Pancreas (tissue), 10 donors: ENCODE results near the gene TBX18. TPM values are rescaled to one million over a fixed set of nuclear protein-coding genes. Genes with fewer than 3 reads are reported as not detected.
A peak's percentile ranks its signal among the peaks of the same experiment; 100 is the strongest.

Experiments used
- ATAC-seq, 4 donors: fragments of 200-7000 bp; cut with Tn5 transposase; one replicate each; pipeline versions ENCODE4 v1.8.0 to v1.9.1; 2020; ENCODE audit warnings: mild to moderate bottlenecking in 4 of 4, moderate library complexity in 4 of 4
- DNase-seq, 6 donors: peaks; one replicate each; pipeline ENCODE4 v3.0.0-alpha.2; 2020
- FAIRE-seq: peaks from 2 replicates; lab custom pipeline; 2012; peaks lifted over from hg19 to GRCh38; lab: Jason Lieb, UNC
- H3K27ac ChIP-seq, 4 donors: fragments of 200-600 bp; sonication (generic); 1 replicate in 3 of 4; 2 replicates in 1 of 4; pipeline versions ENCODE4 v1.5.0 to v1.8.0; 2020
- H3K27me3 ChIP-seq, 4 donors: fragments of 200-600 bp; one replicate each; pipeline ENCODE4 v1.8.0; 2021
- H3K36me3 ChIP-seq, 3 donors: fragments of 200-600 bp; sonication (generic) in 1 of 3; one replicate each; pipeline versions ENCODE4 v1.5.0 to v1.8.0; 2020 to 2021
- H3K4me1 ChIP-seq, 3 donors: fragments of 200-600 bp; one replicate each; pipeline ENCODE4 v1.8.0; 2021
- H3K4me3 ChIP-seq, 4 donors: fragments of 200-600 bp; sonication (generic) in 2 of 4; one replicate each; pipeline versions ENCODE4 v1.5.0 to v1.8.0; 2020 to 2021
- H3K9me3 ChIP-seq, 4 donors: fragments of 200-600 bp; one replicate each; pipeline ENCODE4 v1.8.0; 2021
- CTCF ChIP-seq, 4 donors: fragments of 200-600 bp; sonication (generic) in 3 of 4; IDR thresholded peaks; one replicate each; pipeline versions ENCODE4 v1.5.0 to v1.8.0; 2021; ENCODE audit warnings: antibody characterized with exemption in 4 of 4
- WGBS, 2 donors: extraction: QIAGEN DNeasy Blood & Tissue Kit; methylation state at CpG; one replicate each; pipeline ENCODE4 v1.1.7; 2013; 5-methylcytosine and 5-hydroxymethylcytosine counted together
- intact Hi-C, 3 donors: fragments of 100-400 bp; cut with DNase I; formaldehyde crosslinking; loops; one replicate each; pipeline versions ENCODE4 v1.11.1 to v1.14.2; 2022
- polyA plus RNA-seq, 2 donors: library from polyadenylated mRNA; stranded (reverse); fragments of 200-250 nt; gene quantifications; one replicate each; pipeline ENCODE4 v1.2.3, GENCODE V29; 2013
- total RNA-seq, 6 donors: library from RNA; stranded (reverse); fragmentation: NEBNext Ultra II Directional in 4 of 6; extraction: Animal tissue kit (Norgen Biotek cat#: 25700) in 4 of 6; gene quantifications; one replicate each; pipeline versions ENCODE4 v1.2.1 to v1.2.4, GENCODE V29; 2021 to 2023
- donor health status: healthy with polysubstance abuse.
- donor health status: DM: no; HTN: no; CAD: no; lungs with moderate emphysema.
- donor health status: DM: no; HTN: no; CAD: no.
- donor health status: control.
- donor health status: control.
- donor health status: Bipolar disorder and iron deficiency.
- donor health status: DM: yes; HTN: yes; CAD: no.
- donor health status: DM: no; HTN: no; CAD: no.
- donor health status: DM: no; HTN: no; CAD: no.
- donor health status: DM: yes; HTN: yes; CAD: no.

TBX18 gene
- total and polyA plus RNA-seq, 8 donors, result 0.08 to 0.84 (median 0.52) TPM; not detected in 1

- intact Hi-C loops, result no loop called here
- DNase-seq (no peak), FAIRE-seq (no peak), ATAC-seq (no peak)
- Histone ChIP-seq H3K27me3 (peaks cover 0 to 19% (median 7%) of the 10 kb centered on the region in 4 donors), H3K27ac (no peak overlapping the region), H3K4me1 (no peaks in the 10 kb centered on the region), H3K4me3 (no peak overlapping the region), H3K36me3 (no peaks in the 10 kb centered on the region), H3K9me3 (no peaks in the 10 kb centered on the region)
- 46 to 47% methylated on average over 1 of the region's 1 CpG for WGBS, 2 donors
- no peak for TF ChIP-seq CTCF (IDR thresholded peaks at IDR 0.05)
These were observed 15.0 kb upstream of the TBX18 start for GRCh38 chr6:84779380-84779779.

DNA sequence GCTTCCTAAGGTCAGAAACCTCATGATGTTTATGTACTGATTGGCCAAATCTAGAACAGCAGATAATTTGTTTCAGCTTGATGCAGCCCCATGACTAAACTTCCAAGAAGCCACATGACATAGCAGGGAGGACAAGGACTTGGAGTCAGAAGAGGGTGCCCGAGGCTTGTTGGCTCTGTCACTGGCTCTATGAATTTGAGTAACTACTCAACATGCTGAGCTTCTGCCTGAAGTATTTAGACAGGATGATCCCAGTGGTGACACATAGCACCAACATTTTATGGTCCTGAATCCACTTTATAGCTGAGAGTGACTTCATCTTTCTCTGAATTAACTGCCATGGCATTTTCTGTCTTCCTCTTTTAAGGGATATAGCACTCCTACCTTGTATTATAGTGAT is 13.5 kb upstream of the TBX18 start:
- FAIRE-seq, result no peak
- H3K36me3 ChIP-seq, result no peaks in the 10 kb centered on the region
- H3K4me1 ChIP-seq, result no peaks in the 10 kb centered on the region
- no peaks in the 10 kb centered on the region for H3K9me3 ChIP-seq
- H3K4me3 ChIP-seq, result no peak overlapping the region
- ATAC-seq, result no peak
- DNase-seq, result no peak
- peaks cover 0 to 21% (median 7%) of the 10 kb centered on the region in 4 donors for H3K27me3 ChIP-seq
- 52 to 79% methylated on average over 1 of the region's 1 CpG for WGBS, 2 donors
- no peak for TF ChIP-seq CTCF (IDR thresholded peaks at IDR 0.05)
- H3K27ac ChIP-seq, result no peak overlapping the region
- intact Hi-C loops, result no loop called here

DNA sequence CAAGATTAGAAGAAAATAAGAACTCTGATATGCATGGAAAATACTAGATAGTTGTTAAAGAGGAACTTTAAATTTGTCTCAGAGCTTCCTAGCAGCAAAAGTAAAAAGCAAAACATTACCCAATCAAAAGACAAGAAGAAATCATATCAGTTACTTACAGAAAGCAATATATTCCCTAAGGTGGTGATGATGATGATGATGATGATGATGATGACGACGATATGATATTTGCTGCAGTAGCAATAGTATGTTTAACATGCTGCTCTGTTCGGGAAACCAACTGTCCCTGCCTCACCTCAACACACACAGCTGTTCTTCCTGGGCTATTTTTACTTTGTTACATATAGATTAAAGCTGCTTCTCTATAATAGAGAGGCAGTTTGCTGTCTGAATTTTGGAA is 12.0 kb upstream of the TBX18 start:
- no peak overlapping the region for H3K4me3 ChIP-seq
- no peaks in the 10 kb centered on the region for H3K36me3 ChIP-seq
- no peak for ATAC-seq
- WGBS, 2 donors, result 37 to 53% methylated on average over 3 of the region's 3 CpGs
- no peak overlapping the region for H3K27ac ChIP-seq
- H3K4me1 ChIP-seq, result no peaks in the 10 kb centered on the region
- no peaks in the 10 kb centered on the region for H3K9me3 ChIP-seq
- intact Hi-C loops, result no loop called here
- H3K27me3 ChIP-seq, result peaks cover 7 to 36% (median 17%) of the 10 kb centered on the region in 4 donors
- no peak for DNase-seq
- no peak for FAIRE-seq
- no peak for TF ChIP-seq CTCF (IDR thresholded peaks at IDR 0.05)

DNA sequence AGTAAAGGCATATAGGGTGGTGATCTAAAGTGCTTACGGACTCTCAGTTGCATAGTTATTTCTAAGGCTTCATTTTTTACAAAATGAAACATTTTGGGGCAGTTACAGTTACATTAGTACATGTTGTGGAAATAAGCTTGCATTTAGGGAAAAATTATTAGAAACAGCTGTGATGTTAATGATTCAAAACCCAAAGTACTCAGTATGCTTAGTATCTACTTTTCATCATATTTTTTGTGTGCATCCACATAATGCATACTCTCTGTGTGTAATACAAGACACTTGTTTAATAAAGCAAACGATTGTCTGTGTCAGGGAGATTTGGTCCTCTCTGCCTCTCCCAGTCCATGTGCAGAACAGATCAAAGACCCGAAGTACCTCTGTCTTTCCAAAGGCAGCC is 11.4 kb upstream of the TBX18 start:
- FAIRE-seq, result no peak
- TF ChIP-seq CTCF (IDR thresholded peaks at IDR 0.05), result no peak
- H3K27ac ChIP-seq, result no peak overlapping the region
- 43 to 48% methylated on average over 3 of the region's 3 CpGs for WGBS, 2 donors
- no peak for ATAC-seq
- no peaks in the 10 kb centered on the region for H3K36me3 ChIP-seq
- DNase-seq, result no peak
- no peak overlapping the region for H3K4me3 ChIP-seq
- peaks cover 12 to 43% (median 23%) of the 10 kb centered on the region in 4 donors for H3K27me3 ChIP-seq
- no peaks in the 10 kb centered on the region for H3K4me1 ChIP-seq
- no peaks in the 10 kb centered on the region for H3K9me3 ChIP-seq
- intact Hi-C loops, result no loop called here

- no peak overlapping the region for H3K27ac ChIP-seq
- WGBS, 2 donors, result 7 to 8% methylated on average over 14 of the region's 14 CpGs
- intact Hi-C loops, result no loop called here
These were observed 10.5 kb upstream of the TBX18 start for GRCh38 chr6:84774985-84775284.

More at GRCh38 chr6:84774985-84775284, 10.5 kb upstream of the TBX18 start:
- Histone ChIP-seq H3K9me3 (no peaks in the 10 kb centered on the region), H3K27me3 (peaks cover 14 to 51% (median 28%) of the 10 kb centered on the region in 4 donors), H3K4me3 (peak overlapping the region in 2 of 4 donors; percentile 36 to 48), H3K4me1 (no peaks in the 10 kb centered on the region), H3K36me3 (no peaks in the 10 kb centered on the region)
- DNase-seq (no peak), FAIRE-seq (no peak), ATAC-seq (no peak)
- peak in 2 of 4 donors; percentile 1 to 18 for TF ChIP-seq CTCF (IDR thresholded peaks at IDR 0.05)
